ENCODE measurements around the gene IL1RAP.

IL1RAP gene

DNA sequence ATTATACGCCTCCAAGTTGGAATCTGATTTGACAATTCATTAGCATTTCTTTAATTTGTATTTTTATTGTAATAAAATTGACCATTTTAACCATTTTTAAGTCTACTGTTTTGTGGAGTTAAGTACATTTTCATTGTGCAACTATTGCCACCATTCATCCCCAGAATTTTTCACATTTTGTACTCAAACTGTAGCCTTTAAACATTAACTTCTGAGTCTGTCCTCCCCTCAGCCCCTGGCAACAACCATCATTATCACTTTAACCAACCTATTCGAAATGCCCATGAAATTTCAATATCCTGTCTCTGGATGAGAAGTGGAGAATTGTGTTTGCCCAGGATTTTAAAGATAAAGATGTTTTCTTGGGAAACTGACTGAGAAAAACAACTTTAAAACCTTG lies 27.7 kb downstream of the IL1RAP start:
- DNase-seq (ENCODE audit: low spot score): no peak

DNA sequence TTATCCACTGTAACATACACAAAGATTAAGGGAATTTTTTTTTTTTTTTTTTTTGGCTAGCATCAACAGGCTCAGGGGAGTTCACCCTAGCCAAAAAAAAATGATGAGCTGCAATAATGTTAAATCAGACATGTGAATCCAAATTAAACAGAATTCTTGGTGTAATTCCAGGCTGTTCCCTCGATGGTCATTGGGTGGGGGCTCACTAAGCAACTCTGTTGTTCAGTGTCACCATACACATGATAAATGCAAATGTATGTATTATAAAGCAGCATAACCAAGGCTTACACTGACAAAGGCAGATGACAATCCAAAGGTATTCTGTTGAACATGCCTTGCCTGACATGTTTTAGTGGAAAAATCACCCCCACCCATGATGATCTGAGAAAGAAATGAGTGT lies 29.0 kb downstream of the IL1RAP start:
- DNase-seq (ENCODE audit: low spot score): no peak

DNA sequence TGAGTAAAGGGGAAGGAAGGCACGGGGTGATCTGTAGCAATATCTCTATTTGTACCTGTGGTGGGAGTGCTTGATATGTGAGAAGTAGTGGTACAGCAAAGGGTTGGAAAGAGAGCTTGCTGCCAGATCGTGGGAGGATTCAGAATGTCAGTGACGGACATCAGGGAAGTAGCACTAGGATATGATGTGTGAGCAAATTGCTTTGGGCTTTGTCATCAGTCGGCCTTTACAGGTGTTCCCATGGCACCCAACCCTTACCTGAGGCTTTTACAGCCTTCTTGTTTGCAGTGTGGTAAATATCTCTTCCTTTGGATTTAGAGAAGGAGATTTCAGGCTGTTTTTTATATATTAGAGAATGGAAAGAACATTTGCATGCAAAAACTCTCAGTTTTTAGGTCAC lies 29.8 kb downstream of the IL1RAP start:
- DNase-seq (ENCODE audit: low spot score): peak; percentile 70

DNA sequence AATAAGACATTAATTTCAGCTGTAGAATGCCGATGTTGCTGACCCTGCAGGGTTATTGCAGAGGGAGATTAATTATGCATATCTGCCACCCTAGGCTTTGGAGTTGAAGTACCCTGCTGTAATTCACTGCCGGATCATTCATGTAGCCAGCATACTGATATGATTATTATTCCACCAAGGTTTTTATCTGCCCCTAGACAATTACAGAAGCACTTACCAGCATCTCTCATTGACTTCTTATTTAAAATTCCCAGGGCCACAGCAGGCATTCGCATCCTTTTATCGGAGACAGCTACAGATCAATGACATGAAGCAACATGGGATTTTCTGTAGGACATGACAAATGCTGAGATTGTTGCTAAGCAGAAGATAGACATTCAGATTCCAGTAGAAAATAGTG lies 31.3 kb downstream of the IL1RAP start:
- no peak for DNase-seq (ENCODE audit: low spot score)

DNA sequence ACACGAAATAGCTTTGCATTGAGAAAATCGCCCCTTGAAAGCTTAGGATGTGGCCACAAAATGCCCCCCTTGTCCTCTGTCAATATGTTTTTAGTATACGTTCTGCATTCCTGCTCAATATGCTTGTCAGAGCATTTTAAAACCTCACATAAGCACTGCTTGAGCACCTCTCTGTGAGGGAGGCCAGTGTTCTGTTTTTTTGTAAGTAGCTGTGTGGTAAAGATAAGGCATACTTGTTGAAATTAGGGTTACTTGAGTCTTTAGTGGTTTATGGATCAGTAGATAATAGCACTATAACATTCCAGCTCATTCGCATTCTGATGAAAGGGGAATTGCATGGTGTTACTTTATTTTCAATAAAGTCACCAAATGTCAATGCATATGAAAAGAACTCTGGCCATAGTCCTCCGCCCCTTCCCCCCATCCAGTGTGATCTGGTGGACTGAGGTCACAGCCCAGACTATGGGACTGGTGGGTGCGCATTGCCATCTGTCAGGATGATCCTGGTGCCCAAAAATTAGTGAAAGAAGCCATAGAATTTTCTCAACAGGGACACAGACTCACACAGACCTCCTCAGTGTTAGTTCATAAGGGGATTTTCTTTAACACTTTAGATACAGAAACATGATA lies 33.1 kb downstream of the IL1RAP start:
- no peak for DNase-seq (ENCODE audit: low spot score)

DNA sequence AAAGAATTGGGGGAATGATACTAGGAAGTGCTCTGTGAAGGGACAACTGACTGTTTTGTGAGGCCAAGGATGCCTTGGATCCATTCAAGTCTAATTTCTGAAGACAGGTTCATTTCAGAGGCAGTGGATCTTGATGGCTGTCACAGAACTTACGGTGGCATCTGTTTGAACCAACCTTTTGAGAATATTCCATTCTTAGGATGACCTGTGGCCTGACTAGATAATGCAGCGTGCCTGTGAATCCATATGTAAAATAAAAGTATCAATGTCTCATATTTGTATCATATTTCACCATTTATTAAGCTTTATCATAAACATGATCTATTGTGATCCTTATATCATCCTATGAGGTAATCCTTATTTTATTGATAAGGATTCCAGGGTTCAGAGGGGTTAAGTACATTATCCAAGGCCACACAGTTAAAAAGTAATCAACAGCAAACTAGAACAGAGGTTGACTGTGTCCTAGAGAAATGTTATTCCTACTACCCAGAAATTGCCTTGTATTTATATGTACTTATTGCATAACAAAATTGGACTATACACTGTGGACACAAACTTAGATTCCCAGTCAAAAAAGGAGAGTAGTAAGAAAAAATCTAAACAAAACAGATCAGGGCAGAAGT lies 34.3 kb downstream of the IL1RAP start:
- DNase-seq (ENCODE audit: low spot score): no peak

DNA sequence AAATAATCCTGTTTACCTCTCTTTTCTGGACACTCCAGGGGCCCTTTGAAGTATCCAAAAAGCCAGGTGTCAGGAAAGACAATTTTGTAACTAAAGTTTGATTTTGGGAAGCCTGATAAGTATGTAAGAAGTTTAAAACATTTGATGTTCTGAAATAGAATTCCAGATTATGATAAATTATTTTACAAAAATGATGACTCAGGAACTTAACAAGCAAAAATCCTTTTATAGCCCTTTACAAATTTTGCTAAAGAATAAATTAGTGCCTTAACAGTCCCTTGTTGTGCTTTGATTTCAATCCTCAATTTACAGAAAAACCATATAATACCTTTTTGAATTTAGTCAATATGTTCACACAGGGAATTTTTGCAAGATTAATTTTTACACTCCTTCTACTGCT lies 38.1 kb downstream of the IL1RAP start:
- DNase-seq (ENCODE audit: low spot score): no peak

DNA sequence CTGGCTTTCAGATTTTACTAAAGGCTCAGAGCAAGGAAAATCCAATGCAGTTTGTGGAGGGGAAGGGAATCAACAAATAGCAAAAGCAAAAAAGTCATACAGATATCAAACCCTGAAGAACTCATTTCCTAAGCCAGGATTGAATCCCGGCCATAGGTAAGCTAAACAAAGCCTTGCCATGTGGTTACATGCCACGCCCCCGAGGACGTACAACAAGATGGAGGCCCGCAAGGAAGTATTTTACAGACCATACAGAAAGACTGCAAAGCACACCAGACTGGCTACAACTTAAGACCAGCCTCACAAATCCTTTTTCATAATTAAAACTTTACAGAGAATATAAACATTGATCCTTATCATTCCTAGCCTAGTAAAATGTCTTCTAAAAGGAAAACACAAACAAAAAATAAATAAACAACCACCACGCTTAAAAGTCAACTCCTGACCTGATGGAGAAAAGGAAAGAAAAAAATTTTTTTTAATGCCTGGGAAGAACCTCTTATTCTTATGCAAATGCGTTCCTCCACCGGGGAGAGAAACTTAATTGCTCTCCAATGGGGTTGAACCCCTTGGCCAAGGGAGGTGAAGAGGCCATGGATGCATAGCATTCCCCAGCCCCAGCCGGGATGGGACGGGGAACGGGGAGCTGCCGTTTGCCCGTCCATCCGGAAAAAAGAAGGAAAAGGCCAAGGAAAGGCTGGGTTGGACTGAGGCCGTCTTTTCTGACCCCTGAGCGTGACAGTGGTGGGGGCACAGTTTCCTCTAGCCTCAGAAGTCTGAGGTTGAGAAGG lies 39.3 kb downstream of the IL1RAP start:
- DNase-seq (ENCODE audit: low spot score): no peak

DNA sequence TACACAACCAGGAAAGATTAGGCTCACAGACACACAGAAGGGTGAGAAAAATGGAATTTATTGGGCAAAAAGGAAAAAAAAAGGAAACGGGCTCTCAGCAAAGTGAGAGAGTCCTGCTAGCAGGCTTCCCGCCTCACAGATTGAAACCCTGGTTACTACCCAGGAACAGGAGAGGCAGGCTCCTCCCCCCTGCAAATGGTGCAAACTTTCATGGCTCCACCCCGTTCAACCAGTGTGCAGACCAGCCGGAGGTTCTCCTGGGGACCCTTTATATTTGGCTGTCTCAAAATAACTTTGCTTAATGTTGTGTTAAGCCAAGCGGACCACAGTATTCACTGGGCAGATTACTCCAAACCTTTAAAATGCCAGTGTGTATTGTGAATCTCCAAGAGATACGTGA lies 40.3 kb downstream of the IL1RAP start:
- DNase-seq (ENCODE audit: low spot score): no peak

DNA sequence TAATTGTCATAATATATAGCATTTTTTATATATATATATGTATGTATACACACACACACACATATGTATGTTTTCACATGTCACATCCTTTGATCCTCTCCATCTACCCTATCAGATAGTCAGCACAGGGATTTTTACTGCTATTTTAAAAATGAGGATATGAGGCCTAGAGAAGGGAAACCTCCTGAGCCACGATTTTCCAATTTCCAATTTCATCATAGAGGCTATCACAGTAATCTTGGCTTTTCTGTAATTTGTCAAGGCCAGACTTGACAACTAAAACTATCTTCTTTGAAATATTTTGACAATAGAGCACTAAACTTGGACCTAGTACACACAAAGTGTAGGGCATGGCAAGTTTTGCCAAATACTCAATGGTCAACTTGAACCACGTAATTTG lies 42.5 kb downstream of the IL1RAP start:
- DNase-seq (ENCODE audit: low spot score): no peak

DNA sequence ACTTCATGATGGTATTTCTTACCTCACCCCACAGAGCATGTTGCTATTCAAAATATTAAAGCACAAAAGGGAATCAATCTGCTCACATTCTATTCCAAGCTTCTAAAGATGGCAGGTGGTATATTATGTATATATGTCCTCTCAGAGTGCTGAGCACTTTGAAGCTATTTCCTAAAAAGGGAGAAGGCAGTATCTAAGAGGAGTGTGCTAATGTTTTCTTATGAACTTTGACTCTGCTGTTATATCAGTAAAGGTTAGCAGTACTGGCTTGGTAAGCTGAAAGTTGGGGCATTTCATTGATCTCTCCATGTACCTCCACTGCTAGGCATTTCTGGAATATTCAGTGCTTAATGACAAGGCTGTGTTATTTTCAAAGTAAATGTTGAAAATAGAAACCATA lies 43.4 kb downstream of the IL1RAP start:
- no peak for DNase-seq (ENCODE audit: low spot score)

DNA sequence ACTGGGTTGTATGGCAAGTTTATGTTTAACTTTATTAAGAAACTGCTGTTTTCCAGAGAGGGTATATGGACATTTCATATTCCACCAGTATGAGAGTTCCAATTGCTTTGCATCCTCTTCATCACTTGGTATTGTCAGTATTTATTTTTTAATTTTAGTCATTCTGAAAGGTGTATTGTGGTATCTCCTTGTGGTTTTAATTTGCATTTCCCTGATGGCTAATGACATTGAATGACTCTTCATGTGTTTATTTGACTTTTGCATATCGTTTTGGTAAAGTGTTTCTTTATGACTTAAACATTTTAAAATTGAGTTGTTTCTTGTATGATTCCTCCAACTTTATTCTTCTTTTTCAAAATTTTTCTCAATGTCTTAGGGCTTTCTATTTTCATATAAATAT lies 44.4 kb downstream of the IL1RAP start:
- DNase-seq (ENCODE audit: low spot score): no peak

DNA sequence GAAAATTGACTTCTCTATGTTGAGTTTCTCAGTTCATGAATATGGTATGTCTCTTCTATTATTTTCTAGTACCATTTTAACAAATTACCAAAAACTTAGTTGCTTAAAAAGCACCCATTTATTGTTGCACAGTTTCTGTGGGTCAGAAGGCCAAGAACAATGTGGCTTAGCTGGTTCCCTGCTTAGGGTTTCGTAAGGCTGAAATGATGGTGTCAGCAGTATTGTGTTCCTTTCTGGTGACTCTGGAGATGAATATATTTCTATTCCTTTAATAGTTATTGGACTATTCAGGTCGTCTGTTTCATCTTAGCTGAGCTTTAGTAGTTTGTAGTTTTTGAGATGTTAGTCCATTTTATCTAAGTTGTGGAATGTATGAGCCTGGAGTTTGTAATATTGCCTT lies 44.9 kb downstream of the IL1RAP start:
- no peak for DNase-seq (ENCODE audit: low spot score)

DNA sequence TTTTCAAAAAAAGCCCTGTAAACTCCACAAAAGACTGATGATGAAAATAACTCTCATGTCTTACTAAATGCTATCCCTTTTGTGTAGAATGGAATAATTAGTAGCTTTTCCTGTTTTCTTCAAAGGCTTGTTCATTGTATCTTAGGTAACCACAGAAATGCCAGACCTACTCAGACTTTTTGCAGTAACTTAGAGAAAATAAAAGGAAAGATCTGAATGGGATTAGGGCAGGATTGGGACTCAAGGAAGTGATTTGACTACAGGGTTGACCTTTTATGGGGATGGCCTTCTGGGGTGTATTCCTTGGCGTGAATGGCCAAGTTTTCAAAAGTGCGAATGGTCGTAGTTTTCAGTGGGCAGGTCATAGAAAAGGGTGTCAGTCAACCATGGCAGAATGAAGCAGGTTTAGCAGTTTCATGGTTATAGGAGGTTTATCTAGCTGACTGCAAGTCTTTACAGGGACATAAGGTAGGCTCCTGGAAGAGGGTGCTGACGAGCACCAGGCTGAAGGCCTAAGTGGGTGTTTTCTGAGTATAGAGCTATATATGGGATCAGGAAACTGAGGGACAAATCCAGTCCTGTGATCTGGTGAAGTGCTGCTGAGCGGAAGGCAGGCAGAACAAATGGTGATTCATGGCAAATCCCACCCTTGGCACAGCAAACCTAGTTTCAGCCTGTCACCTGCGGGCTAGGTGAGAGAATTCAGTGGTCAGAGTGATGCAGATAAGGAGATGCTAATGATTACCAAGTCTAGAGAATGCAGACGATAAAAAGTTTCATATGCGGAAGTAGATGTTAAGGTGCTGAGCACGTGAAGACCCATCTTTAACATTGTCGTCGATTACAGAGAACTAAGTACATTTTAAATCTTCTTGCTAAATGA lies 46.4 kb downstream of the IL1RAP start:
- no peak for DNase-seq (ENCODE audit: low spot score)

DNA sequence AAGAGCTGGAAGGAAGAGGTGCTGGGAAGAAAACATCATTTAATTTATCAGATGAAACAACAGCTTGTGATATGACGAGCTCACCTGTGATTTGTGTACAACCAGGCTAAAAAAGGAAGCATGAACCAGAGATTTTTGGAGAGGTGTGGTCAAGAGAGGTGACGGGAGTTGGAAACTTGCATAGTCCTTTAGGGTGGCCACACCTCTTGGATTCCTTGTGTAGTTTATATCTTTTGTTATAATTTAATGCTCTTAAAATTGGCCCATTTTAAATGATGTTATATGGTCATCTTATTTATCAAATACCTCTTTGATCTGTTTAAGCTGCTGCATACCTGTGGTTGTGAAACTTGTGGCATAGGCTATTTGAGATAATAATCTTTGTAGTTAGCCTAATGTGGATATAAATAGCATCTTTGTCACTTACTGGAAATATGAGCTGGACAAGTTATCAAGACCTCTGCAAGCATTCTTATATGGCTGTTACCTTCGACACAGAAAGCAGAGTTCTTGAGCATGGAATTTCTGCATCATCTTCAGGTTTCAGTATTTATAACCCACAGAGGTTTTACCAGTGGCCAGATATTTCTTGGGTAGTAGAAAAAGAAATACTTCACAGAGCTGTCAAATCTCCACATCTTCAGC lies 49.1 kb downstream of the IL1RAP start:
- peak; percentile 25 for DNase-seq (ENCODE audit: low spot score)

DNA sequence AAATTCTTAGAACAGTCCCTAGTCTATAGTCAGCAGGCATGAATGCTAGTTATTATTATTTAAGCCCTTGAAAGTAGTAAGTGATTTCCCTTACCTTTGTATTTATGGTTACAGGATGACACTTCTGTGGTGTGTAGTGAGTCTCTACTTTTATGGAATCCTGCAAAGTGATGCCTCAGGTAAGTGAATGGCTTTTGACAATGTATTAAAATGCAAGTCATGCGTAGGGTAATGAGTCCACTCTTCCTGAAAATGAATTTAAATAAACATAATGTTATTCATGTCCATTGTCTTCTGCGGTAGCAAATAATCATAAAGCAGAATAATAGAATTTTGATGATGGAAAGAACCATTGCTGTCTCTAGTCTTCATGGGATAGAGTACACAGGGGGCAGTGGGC lies 50.3 kb downstream of the IL1RAP start:
- DNase-seq (ENCODE audit: low spot score): no peak

DNA sequence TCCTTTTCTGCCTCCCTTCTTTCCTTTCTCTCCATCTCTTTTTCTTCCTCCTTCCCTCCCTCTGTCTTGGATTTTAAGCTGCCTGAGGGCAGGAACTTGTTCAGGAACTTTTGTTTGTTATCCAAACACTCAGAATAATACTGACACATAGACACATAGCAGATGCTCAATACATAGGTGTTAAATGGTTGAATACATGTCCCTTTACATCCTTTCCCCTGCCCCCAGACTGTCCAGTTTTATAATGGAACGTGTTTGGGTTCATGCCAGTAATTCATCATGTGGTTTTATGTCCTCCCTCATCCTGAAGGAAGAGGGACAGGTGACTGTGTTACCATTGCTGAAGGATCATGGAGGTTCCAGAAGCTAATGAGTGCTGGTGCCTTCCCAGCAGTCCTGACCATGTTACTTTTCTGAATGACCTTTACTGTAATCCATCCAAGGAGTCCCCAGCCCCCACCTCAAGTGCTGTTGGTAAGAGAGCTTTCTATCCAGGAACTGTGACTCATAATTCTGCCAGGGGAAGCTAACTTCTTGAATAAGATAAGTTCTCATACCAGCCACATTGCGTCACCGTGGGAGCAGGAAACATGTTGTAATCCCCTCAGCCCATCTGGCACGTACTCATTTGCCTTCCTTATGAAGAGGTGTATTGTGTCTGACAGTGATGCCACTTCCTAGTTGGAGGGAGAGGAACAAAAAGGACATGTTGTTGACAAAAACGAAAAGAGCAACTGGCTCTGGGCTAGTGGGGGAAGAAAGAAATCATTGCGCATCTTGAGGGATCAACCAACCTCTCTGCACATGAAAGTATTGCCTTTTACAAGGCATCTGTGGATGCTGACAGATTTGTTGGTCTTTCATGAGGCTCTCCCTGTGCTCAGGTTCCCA lies 52.4 kb downstream of the IL1RAP start:
- DNase-seq (ENCODE audit: low spot score): peak; percentile 100

DNA sequence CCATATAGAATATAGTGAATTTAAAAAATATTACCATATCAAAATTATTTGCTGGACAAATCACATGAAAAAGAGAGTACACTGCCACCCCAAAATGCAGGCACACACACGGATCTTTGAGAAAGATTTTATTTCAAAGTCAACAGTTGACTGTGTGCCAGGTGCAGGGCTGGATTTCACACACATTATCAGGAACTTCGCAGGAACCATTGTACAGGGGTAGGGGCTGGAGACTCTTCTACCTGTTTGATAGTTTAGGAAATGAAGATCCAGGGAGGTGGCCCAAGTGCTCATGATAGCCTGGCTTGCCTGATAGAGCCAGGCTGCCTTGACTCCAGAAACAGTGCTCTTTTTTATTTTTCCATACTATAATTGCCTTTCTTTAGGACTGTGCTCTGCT lies 54.2 kb downstream of the IL1RAP start:
- no peak for DNase-seq (ENCODE audit: low spot score)

DNA sequence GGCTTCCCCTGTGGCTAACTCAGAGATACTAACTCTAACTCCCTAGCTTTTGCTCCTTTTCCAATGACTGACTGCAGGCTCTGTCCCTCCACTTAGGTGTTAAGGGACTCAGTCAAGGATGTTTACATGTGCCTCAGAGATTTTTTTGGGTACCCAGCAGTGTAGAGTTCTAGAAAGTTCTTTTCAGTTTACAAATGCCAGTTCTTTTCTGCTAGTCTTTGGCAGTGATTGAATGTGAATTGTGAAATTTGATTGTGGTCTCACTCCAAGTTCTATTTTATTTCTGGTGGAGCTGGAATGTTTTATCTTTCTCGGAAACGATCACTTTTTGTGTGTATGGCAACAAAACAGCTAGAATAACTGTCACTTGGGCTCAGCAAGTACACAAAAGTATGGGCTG lies 60.6 kb downstream of the IL1RAP start:
- DNase-seq (ENCODE audit: low spot score): no peak

DNA sequence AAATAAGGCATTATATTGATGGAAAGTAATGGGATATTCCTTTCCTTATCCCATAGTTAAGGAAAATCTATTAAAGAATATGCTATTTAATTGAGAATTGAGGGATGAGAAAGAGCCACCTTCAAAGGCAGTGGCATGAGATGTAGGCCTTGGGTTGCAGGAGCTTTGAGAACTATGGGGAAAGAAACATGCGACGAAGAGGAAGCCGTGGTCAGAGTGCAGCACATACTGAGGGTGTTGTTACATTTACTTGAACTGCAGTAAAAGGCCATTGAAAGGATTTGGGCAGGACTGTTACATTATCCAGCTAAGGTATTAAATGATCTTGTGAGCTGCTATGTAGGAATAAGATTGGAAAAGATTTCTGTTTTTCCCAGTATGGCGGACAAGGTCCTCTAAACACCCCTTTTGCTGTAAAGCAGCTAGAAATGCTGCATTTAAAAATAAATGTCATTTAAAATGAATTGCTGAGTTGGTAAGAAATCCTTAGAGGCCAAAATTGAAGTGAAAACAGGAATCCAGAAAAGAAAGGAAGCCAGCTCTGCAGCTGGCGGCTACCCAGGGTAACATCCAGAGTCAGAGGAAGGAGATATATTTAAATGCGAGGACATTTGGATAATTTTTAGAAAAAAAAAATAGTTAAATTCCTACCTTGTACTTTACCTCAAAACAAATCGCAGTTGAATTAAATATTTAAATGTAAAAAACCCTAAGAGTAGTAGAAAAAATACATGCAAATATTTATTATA lies 61.7 kb downstream of the IL1RAP start:
- no peak for DNase-seq (ENCODE audit: low spot score)

Data from kidney tubule cell (primary cell).